AG04449 (cell line): Measurements from ENCODE around the gene PLAAT5.

ENCODE experiments used
- CTCF ChIA-PET: fragments of 350-600 bp; formaldehyde crosslinking; extraction: SDS; loops from one replicate; lab custom pipeline; 2021; ENCODE audit warnings: antibody characterized with exemption; lab: Yijun Ruan, JAX
- POLR2A ChIA-PET: fragments of 400-600, 350-600 bp; formaldehyde crosslinking; extraction: SDS; loops from one replicate; lab custom pipeline; 2020; ENCODE audit warnings: antibody characterized with exemption, inconsistent platforms; lab: Yijun Ruan, JAX
- DNase-seq: peaks from one replicate; pipeline ENCODE4 v3.0.0-alpha.2; 2010; ENCODE audit warnings: low read depth, low spot score
- H3K4me3 ChIP-seq: 2 replicates; pipeline ENCODE4 v1.5.1; 2011; ENCODE audit warnings: low read depth, mild to moderate bottlenecking, control low read depth, low read length
- CTCF ChIP-seq: IDR thresholded peaks from one replicate; pipeline ENCODE4 v1.5.1; 2011; ENCODE audit warnings: mild to moderate bottlenecking, moderate library complexity, low read length, control low read depth, inconsistent platforms; ENCODE audit not compliant: insufficient read depth; ENCODE audit errors: missing control alignments

Gene PLAAT5

GRCh38 chr11:63507511-63507910, 16.5 kb upstream of the PLAAT5 start:
- TF ChIP-seq CTCF = no peak
- POLR2A ChIA-PET = no interaction called here
- CTCF ChIA-PET = interaction anchor here (2.3 kb wide), 1 partner anchor 28 kb away, joined by 9 read pairs; no protein-coding TSS in a partner anchor
- no peak overlapping the region for H3K4me3 ChIP-seq
- DNase-seq = no peak

DNA sequence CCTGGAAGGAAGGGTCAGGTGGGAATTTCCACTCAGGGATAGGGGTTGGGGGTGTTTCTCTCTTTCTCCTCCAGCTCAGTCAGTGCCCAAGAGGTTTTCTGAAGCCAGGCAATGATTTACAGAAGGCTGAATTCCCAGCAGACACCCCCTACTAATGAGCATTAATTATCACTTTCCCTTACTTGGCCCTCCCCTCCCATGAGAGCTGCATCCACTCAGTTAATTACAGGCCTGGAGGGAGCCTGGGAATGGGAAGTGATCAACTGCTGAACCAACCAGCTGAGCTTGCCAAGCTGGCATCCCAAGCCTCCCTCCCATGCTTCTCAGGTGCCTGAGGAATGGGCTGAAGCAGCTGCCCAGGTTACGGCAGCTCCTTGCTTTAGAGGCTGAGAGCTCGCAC, 15.9 kb upstream of the PLAAT5 start:
- H3K4me3 ChIP-seq = no peak overlapping the region
- TF ChIP-seq CTCF = no peak

GRCh38 chr11:63505857-63506528, 15.0 kb upstream of the PLAAT5 start, which contains the start of gene LGALS12:
LGALS12 (plus strand) TSS chr11:63506084; CDS start chr11:63506459, 375 bp downstream.
- no peak for DNase-seq
- H3K4me3 ChIP-seq = no peak within 1 kb of the TSS
- no peak for TF ChIP-seq CTCF
- POLR2A ChIA-PET = no interaction called here
- CTCF ChIA-PET = interaction anchor here (2.3 kb wide), 1 partner anchor 26 kb away, joined by 9 read pairs; no protein-coding TSS in a partner anchor

More for the DNA sequence above, 15.9 kb upstream of the PLAAT5 start:
- ChIA-PET POLR2A (no interaction called here), CTCF (interaction anchor here (2.3 kb wide), 1 partner anchor 27 kb away, joined by 9 read pairs; no protein-coding TSS in a partner anchor)
- DNase-seq = no peak

GRCh38 chr11:63504933-63505586, 14.1 kb upstream of the PLAAT5 start:
- POLR2A ChIA-PET = no interaction called here
- DNase-seq = no peak
- CTCF ChIA-PET = interaction anchor here (0.8 kb wide), 1 partner anchor 26 kb away, joined by 3 read pairs; no protein-coding TSS in a partner anchor
- no peak for TF ChIP-seq CTCF
- no peak overlapping the region for H3K4me3 ChIP-seq

GRCh38 chr11:63504054-63504453, 13.1 kb upstream of the PLAAT5 start:
- no peak for DNase-seq
- H3K4me3 ChIP-seq = no peak overlapping the region
- CTCF ChIA-PET = interaction anchor here (0.8 kb wide), 1 partner anchor 25 kb away, joined by 3 read pairs; no protein-coding TSS in a partner anchor
- TF ChIP-seq CTCF = no peak
- POLR2A ChIA-PET = no interaction called here

- DNase-seq = no peak
- no peak overlapping the region for H3K4me3 ChIP-seq
- POLR2A ChIA-PET = no interaction called here
- CTCF ChIA-PET = no interaction called here
- TF ChIP-seq CTCF = no peak
Observed at GRCh38 chr11:63503492-63503891, 12.5 kb upstream of the PLAAT5 start.
